Measurements from ENCODE around the gene UCN2.

DNA sequence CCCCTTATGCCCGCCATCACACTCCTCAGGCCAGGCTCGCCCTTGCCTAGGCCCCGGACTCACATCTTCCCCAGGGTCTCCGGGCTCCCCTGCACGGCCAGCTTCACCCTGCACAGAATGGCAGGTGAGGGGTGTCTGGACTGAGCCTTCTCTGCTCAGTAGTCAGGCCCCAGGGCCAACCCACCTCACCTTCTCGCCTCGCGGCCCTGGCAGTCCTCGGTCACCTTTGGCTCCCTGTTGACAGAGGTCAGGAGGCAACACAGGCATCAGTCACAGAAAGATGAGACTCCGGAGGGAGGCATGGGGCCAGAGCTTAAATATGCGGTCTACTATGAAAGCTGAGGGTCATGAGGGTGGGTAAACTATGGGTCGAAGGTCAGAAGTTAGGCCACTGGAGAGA is 8.4 kb upstream of the UCN2 start:
- TF ChIP-seq CTCF (IDR thresholded peaks at IDR 0.05), result no peak
- no peak for TF ChIP-seq POLR2A (IDR thresholded peaks at IDR 0.05)
- no peak for TF ChIP-seq EP300 (IDR thresholded peaks at IDR 0.05)

Data from tibial nerve (tissue), 4 donors.